Measurements from ENCODE around the gene LHPP.

LHPP gene

GRCh38 chr10:124573726-124574455, 112.3 kb downstream of the LHPP start:
- peaks cover 29% of the 10 kb centered on the region for H3K4me1 ChIP-seq (ENCODE audit: insufficient read depth, low read length, severe bottlenecking)

GRCh38 chr10:124574456-124575070, 112.9 kb downstream of the LHPP start:
- Histone ChIP-seq H3K4me1 (ENCODE audit: insufficient read depth, low read length, severe bottlenecking) (peaks cover 23% of the 10 kb centered on the region), H3K27ac (ENCODE audit: low read depth, low read length, poor library complexity, severe bottlenecking) (no peak overlapping the region), H4K20me1 (ENCODE audit: insufficient read depth, low read length) (no peaks in the 10 kb centered on the region), H3K9ac (ENCODE audit: low read length) (no peak overlapping the region), H3K27me3 (ENCODE audit: insufficient read depth, low read length) (no peaks in the 10 kb centered on the region), H3F3A (ENCODE audit: insufficient read depth, low read length) (no peaks in the 10 kb centered on the region), H3K4me3 (ENCODE audit: low read depth, low read length, poor library complexity, severe bottlenecking) (no peak overlapping the region), H3K36me3 (ENCODE audit: insufficient read depth, low read length) (peaks cover 8% of the 10 kb centered on the region), H3K4me2 (ENCODE audit: low read length) (no peak overlapping the region), H2AFZ (ENCODE audit: low read length) (no peak overlapping the region), H3K9me2 (ENCODE audit: low read depth, low read length) (no peaks in the 10 kb centered on the region), H3K9me3 (ENCODE audit: low read length) (no peaks in the 10 kb centered on the region), H3K79me2 (ENCODE audit: insufficient read depth, low read length) (no peaks in the 10 kb centered on the region)
- TF ChIP-seq CTCF (IDR thresholded peaks at IDR 0.05; ENCODE audit: low read length): no peak
- TF ChIP-seq EZH2 (IDR thresholded peaks at IDR 0.05; ENCODE audit: borderline replicate concordance, low read length): no peak

More at GRCh38 chr10:124573726-124574455, 112.3 kb downstream of the LHPP start:
- no peak overlapping the region for H2AFZ ChIP-seq (ENCODE audit: low read length)
- H3K27ac ChIP-seq (ENCODE audit: low read depth, low read length, poor library complexity, severe bottlenecking): no peak overlapping the region
- no peaks in the 10 kb centered on the region for H3K79me2 ChIP-seq (ENCODE audit: insufficient read depth, low read length)
- H3K9me2 ChIP-seq (ENCODE audit: low read depth, low read length): no peaks in the 10 kb centered on the region
- H4K20me1 ChIP-seq (ENCODE audit: insufficient read depth, low read length): no peaks in the 10 kb centered on the region
- H3K9ac ChIP-seq (ENCODE audit: low read length): no peak overlapping the region
- H3K4me2 ChIP-seq (ENCODE audit: low read length): no peak overlapping the region
- TF ChIP-seq CTCF (IDR thresholded peaks at IDR 0.05; ENCODE audit: low read length): no peak
- TF ChIP-seq EZH2 (IDR thresholded peaks at IDR 0.05; ENCODE audit: borderline replicate concordance, low read length): no peak
- H3F3A ChIP-seq (ENCODE audit: insufficient read depth, low read length): no peaks in the 10 kb centered on the region
- no peaks in the 10 kb centered on the region for H3K9me3 ChIP-seq (ENCODE audit: low read length)
- peaks cover 8% of the 10 kb centered on the region; the same call in 1 of the 2 replicates for H3K36me3 ChIP-seq (ENCODE audit: insufficient read depth, low read length)
- no peaks in the 10 kb centered on the region for H3K27me3 ChIP-seq (ENCODE audit: insufficient read depth, low read length)
- H3K4me3 ChIP-seq (ENCODE audit: low read depth, low read length, poor library complexity, severe bottlenecking): no peak overlapping the region

- no peak overlapping the region for H3K27ac ChIP-seq (ENCODE audit: low read depth, low read length, poor library complexity, severe bottlenecking)
- H3K4me3 ChIP-seq (ENCODE audit: low read depth, low read length, poor library complexity, severe bottlenecking): no peak overlapping the region
- no peak for TF ChIP-seq EZH2 (IDR thresholded peaks at IDR 0.05; ENCODE audit: borderline replicate concordance, low read length)
- TF ChIP-seq CTCF (IDR thresholded peaks at IDR 0.05; ENCODE audit: low read length): no peak
These were observed 113.7 kb downstream of the LHPP start for GRCh38 chr10:124575107-124576035.

More at GRCh38 chr10:124575107-124576035, 113.7 kb downstream of the LHPP start:
- H3K9me3 ChIP-seq (ENCODE audit: low read length): no peaks in the 10 kb centered on the region
- H3K9me2 ChIP-seq (ENCODE audit: low read depth, low read length): no peaks in the 10 kb centered on the region
- H4K20me1 ChIP-seq (ENCODE audit: insufficient read depth, low read length): no peaks in the 10 kb centered on the region
- no peaks in the 10 kb centered on the region for H3K79me2 ChIP-seq (ENCODE audit: insufficient read depth, low read length)
- no peaks in the 10 kb centered on the region for H3F3A ChIP-seq (ENCODE audit: insufficient read depth, low read length)
- H3K9ac ChIP-seq (ENCODE audit: low read length): no peak overlapping the region
- peaks cover 8% of the 10 kb centered on the region for H3K36me3 ChIP-seq (ENCODE audit: insufficient read depth, low read length)
- H3K4me1 ChIP-seq (ENCODE audit: insufficient read depth, low read length, severe bottlenecking): peaks cover 16% of the 10 kb centered on the region
- H3K4me2 ChIP-seq (ENCODE audit: low read length): no peak overlapping the region; the same call in 1 of the 2 replicates
- no peaks in the 10 kb centered on the region for H3K27me3 ChIP-seq (ENCODE audit: insufficient read depth, low read length)
- no peak overlapping the region for H2AFZ ChIP-seq (ENCODE audit: low read length)
